Measurements from ENCODE around the gene ZNF362. TPM values are rescaled to one million over a fixed set of nuclear protein-coding genes. Genes with fewer than 3 reads are reported as not detected.

Gene ZNF362
- total and polyA plus RNA-seq, 10 of the 15 experiments (the other 5 are each of a cell fraction or from before 2014, with no cell fraction given): 0.74 to 22.8 (median 7.4) TPM

GRCh38 chr1:33316601-33317000 is 60.3 kb downstream of the ZNF362 start:
- no TSS peak for BruUV-seq (replicated peaks)
- H3K9ac ChIP-seq (ENCODE audit: control insufficient read depth, insufficient read depth, low read length): no peak overlapping the region

More at GRCh38 chr1:33316601-33317000, 60.3 kb downstream of the ZNF362 start:
- no peak for FAIRE-seq
- 5% methylated on average over 2 of the region's 2 CpGs for WGBS (ENCODE audit: insufficient coverage, insufficient replicate concordance, low lambda C conversion rate, missing lambda C conversion rate)
- Histone ChIP-seq H3K27me3 (replicated peaks in 1 of 2; ENCODE audit: control insufficient read depth in 2 of 2, insufficient read depth in 2 of 2, low read length in 1 of 2) (no peaks in the 10 kb centered on the region; a peak in 2 of 4 replicates), H4K20me1 (ENCODE audit: control insufficient read depth, insufficient read depth) (no peaks in the 10 kb centered on the region), H3K79me2 (ENCODE audit: control insufficient read depth, insufficient read depth, low read length) (no peaks in the 10 kb centered on the region), H3K4me1 (ENCODE audit: control insufficient read depth, insufficient read depth, low read length) (no peaks in the 10 kb centered on the region), H2AFZ (ENCODE audit: control insufficient read depth, low read depth, low read length) (no peak overlapping the region), H3K27ac (ENCODE audit: control insufficient read depth, insufficient read depth) (no peak overlapping the region), H3K36me3 (ENCODE audit: control insufficient read depth in 2 of 2, insufficient read depth in 2 of 2, low read length in 1 of 2) (no peaks in the 10 kb centered on the region), H3K9me3 (replicated peaks; ENCODE audit: control insufficient read depth, insufficient read depth, low read length) (no peaks in the 10 kb centered on the region), H3K4me2 (ENCODE audit: control insufficient read depth, insufficient read depth) (no peak overlapping the region), H3K4me3 (no peak overlapping the region)
- SMC1A ChIA-PET (ENCODE audit: uncharacterized antibody, unreplicated experiment): no interaction called here
- no peak for DNase-seq (ENCODE audit: low read depth, low spot score)
- POLR2A ChIA-PET: no interaction called here
- intact Hi-C loops (cut with micrococcal nuclease; ENCODE audit: unreplicated experiment): no loop called here
- RAD21 ChIA-PET (ENCODE audit: unreplicated experiment): no interaction called here
- in situ Hi-C loops (cut with MboI): no loop called here
- CTCF ChIA-PET: interaction anchor here (0.7 to 0.9 kb wide), 2 partner anchors 20 to 21 kb away, joined by 3 read pairs; no protein-coding TSS in a partner anchor
- TF ChIP-seq SMC3 (IDR thresholded peaks at IDR 0.05; ENCODE audit: borderline replicate concordance, low read length) (no peak), TAF1 (IDR thresholded peaks at IDR 0.05; ENCODE audit: borderline replicate concordance, low read depth, low read length) (no peak), ZNF217 (IDR thresholded peaks at IDR 0.05) (no peak), CUX1 (IDR thresholded peaks at IDR 0.05; ENCODE audit: insufficient replicate concordance, low read depth, low read length) (no peak), RUNX3 (IDR thresholded peaks at IDR 0.05; ENCODE audit: low read length) (no peak), CREB1 (IDR thresholded peaks at IDR 0.05; ENCODE audit: low read depth) (no peak), JUND (IDR thresholded peaks at IDR 0.05; ENCODE audit: low read depth, low read length) (no peak), PAX5 (IDR thresholded peaks at IDR 0.05; ENCODE audit: borderline replicate concordance, low read depth, low read length) (no peak), HDAC6 (IDR thresholded peaks at IDR 0.05; ENCODE audit: unreplicated experiment) (no peak), BCL11A (IDR thresholded peaks at IDR 0.05; ENCODE audit: low read depth, low read length) (no peak), BRCA1 (IDR thresholded peaks at IDR 0.05; ENCODE audit: low read depth, low read length) (no peak)
- ATAC-seq: no peak

Data from GM12878 (cell line).